Activated CD4-positive, alpha-beta T cell treated with anti-CD3 and anti-CD28 coated beads, Interleukin-2, amount 50 U/mL, for 4 hours (primary cell): ENCODE data around the gene METTL17.
"Not testable (repeated sequence)": the region's sequence is repeated elsewhere in the genome, so short reads cannot be mapped to it uniquely, and the experiment has no call there.

Experiments used
- DNase-seq, 2 experiments: peaks; one replicate each; pipeline ENCODE4 v3.0.0-alpha.2; 2020

Gene METTL17

GRCh38 chr14:21025371-21026273, 35.8 kb downstream of the METTL17 start:
- no peak for DNase-seq

- DNase-seq: no peak
These were observed 36.7 kb downstream of the METTL17 start for GRCh38 chr14:21026274-21026987.

GRCh38 chr14:21026988-21027315, 37.2 kb downstream of the METTL17 start:
- no peak for DNase-seq

- DNase-seq: no peak
These were observed 40.1 kb downstream of the METTL17 start, which contains the start of gene TPPP2 for GRCh38 chr14:21029917-21030316. TPPP2 (plus strand) TSS chr14:21030217; CDS start chr14:21030582, 365 bp downstream.

GRCh38 chr14:21030531-21030930, 40.8 kb downstream of the METTL17 start:
- DNase-seq: no peak

GRCh38 chr14:21032326-21033132, 42.7 kb downstream of the METTL17 start:
- no peak for DNase-seq

- DNase-seq: no peak
These were observed 43.4 kb downstream of the METTL17 start for GRCh38 chr14:21033133-21033698.

GRCh38 chr14:21034707-21035106, 44.9 kb downstream of the METTL17 start, which contains the start of gene RNASE13:
RNASE13 (minus strand) TSS chr14:21034807; CDS start chr14:21034288, 519 bp downstream.
- DNase-seq: no peak

GRCh38 chr14:21036751-21037150, 47.0 kb downstream of the METTL17 start:
- DNase-seq: no peak

GRCh38 chr14:21037156-21037555, 47.4 kb downstream of the METTL17 start:
- no peak for DNase-seq

GRCh38 chr14:21038441-21039422, 49.0 kb downstream of the METTL17 start:
- no peak for DNase-seq

- DNase-seq: no peak
These were observed 50.0 kb downstream of the METTL17 start for GRCh38 chr14:21039585-21040369.

- no peak for DNase-seq
These were observed 50.7 kb downstream of the METTL17 start for GRCh38 chr14:21040370-21040925.

GRCh38 chr14:21040941-21041340, 51.2 kb downstream of the METTL17 start:
- DNase-seq: not testable (repeated sequence)

GRCh38 chr14:21041676-21042433, 52.1 kb downstream of the METTL17 start, which contains the start of gene RNASE7:
RNASE7 (plus strand) TSS chr14:21042362; CDS start chr14:21042993, 631 bp downstream.
- no peak for DNase-seq

GRCh38 chr14:21042918-21043317, 53.1 kb downstream of the METTL17 start:
- DNase-seq: no peak

GRCh38 chr14:21043387-21043973, 53.7 kb downstream of the METTL17 start:
- DNase-seq: no peak

- no peak for DNase-seq
These were observed 54.3 kb downstream of the METTL17 start for GRCh38 chr14:21043974-21044618.
